Right ventricle myocardium inferior (tissue), 1 donor: ENCODE measurements around the gene AK9. TPM values are rescaled to one million over a fixed set of nuclear protein-coding genes. Genes with fewer than 3 reads are reported as not detected.
"Not testable (repeated sequence)": the region's sequence is repeated elsewhere in the genome, so short reads cannot be mapped to it uniquely, and the experiment has no call there.

Source experiments
- ATAC-seq: fragments of 200-7000 bp; cut with Tn5 transposase; one replicate; pipeline ENCODE4 v1.9.1; 2020; ENCODE audit warnings: mild to moderate bottlenecking, moderate library complexity
- DNase-seq: peaks from one replicate; pipeline ENCODE4 v3.0.0; 2021; ENCODE audit errors: missing footprints
- intact Hi-C: fragments of 100-400 bp; cut with DNase I; formaldehyde crosslinking; loops from one replicate; pipeline ENCODE4 v1.11.0; 2022
- long read RNA-seq: library from polyadenylated mRNA; unstranded; transcript quantifications from one replicate; pipeline ENCODE4 v2.0.0, GENCODE V29; 2021
- total RNA-seq: library from RNA; stranded (reverse); fragmentation: NEBNext Ultra II Directional; extraction: Animal tissue kit (Norgen Biotek cat#: 25700); gene quantifications from one replicate; pipeline ENCODE4 v1.2.1, GENCODE V29; 2021
- donor health status: DM: no; HTN: yes; CAD: no; lungs with severe emphysema.

The AK9 gene
- total RNA-seq, result 11.9 TPM
- long read RNA-seq, partial matches to known transcripts, result 1 of 5 reads
- long read RNA-seq, other reads (novel, unspliced or antisense), result 1 of 5 reads

- intact Hi-C loops, result loop anchor here (5.0 to 10.0 kb wide), 2 partner anchors 166 to 309 kb away; partner anchors contain the start of gene CD164
- ATAC-seq (peak; percentile 99), DNase-seq (peak; percentile 97)
Observed at GRCh38 chr6:109690737-109691621, at the start of gene AK9, which contains the start of gene FIG4. AK9 (minus strand) TSS chr6:109691202; CDS start chr6:109675745, 15,457 bp downstream. FIG4 (plus strand) TSS chr6:109691296; CDS start chr6:109691436, 140 bp downstream.

- no peak for ATAC-seq
- DNase-seq, result no peak
- intact Hi-C loops, result no loop called here
Observed at GRCh38 chr6:109740787-109741186, 49.8 kb upstream of the AK9 start.

GRCh38 chr6:109739686-109740085 is 48.7 kb upstream of the AK9 start:
- intact Hi-C loops, result no loop called here
- DNase-seq (no peak), ATAC-seq (no peak)

GRCh38 chr6:109738667-109739066 is 47.7 kb upstream of the AK9 start:
- intact Hi-C loops, result no loop called here
- ATAC-seq, result no peak

GRCh38 chr6:109738255-109738654 is 47.3 kb upstream of the AK9 start:
- DNase-seq, result no peak
- no peak for ATAC-seq
- intact Hi-C loops, result no loop called here

More at GRCh38 chr6:109738667-109739066, 47.7 kb upstream of the AK9 start:
- no peak for DNase-seq

- DNase-seq, result no peak
- intact Hi-C loops, result no loop called here
- ATAC-seq, result no peak
Observed at GRCh38 chr6:109736273-109737025, 45.4 kb upstream of the AK9 start.

- intact Hi-C loops, DNase-seq, ATAC-seq: not testable (repeated sequence)
Observed at GRCh38 chr6:109725250-109725649, 34.2 kb upstream of the AK9 start.

GRCh38 chr6:109722564-109723254 is 31.7 kb upstream of the AK9 start:
- ATAC-seq (no peak), DNase-seq (no peak)
- intact Hi-C loops, result no loop called here

- DNase-seq (no peak), ATAC-seq (no peak)
- intact Hi-C loops, result no loop called here
Observed at GRCh38 chr6:109722011-109722410, 31.0 kb upstream of the AK9 start.

GRCh38 chr6:109720311-109720710 is 29.3 kb upstream of the AK9 start:
- no peak for ATAC-seq
- DNase-seq, result no peak
- intact Hi-C loops, result no loop called here

GRCh38 chr6:109718991-109719390 is 28.0 kb upstream of the AK9 start:
- DNase-seq (no peak), ATAC-seq (no peak)
- intact Hi-C loops, result no loop called here

- intact Hi-C loops, result no loop called here
- DNase-seq (no peak), ATAC-seq (no peak)
Observed at GRCh38 chr6:109717971-109718370, 27.0 kb upstream of the AK9 start.

- ATAC-seq (no peak), DNase-seq (no peak)
- intact Hi-C loops, result no loop called here
Observed at GRCh38 chr6:109715616-109716015, 24.6 kb upstream of the AK9 start.

- intact Hi-C loops, result no loop called here
- ATAC-seq (no peak), DNase-seq (no peak)
Observed at GRCh38 chr6:109714611-109715010, 23.6 kb upstream of the AK9 start.

- DNase-seq, result no peak
- intact Hi-C loops, result no loop called here
- no peak for ATAC-seq
Observed at GRCh38 chr6:109714166-109714565, 23.2 kb upstream of the AK9 start.

- intact Hi-C loops, result no loop called here
- DNase-seq, result peak; percentile 58
- no peak for ATAC-seq
Observed at GRCh38 chr6:109713097-109713496, 22.1 kb upstream of the AK9 start.

- intact Hi-C loops, result loop anchor here (5.0 to 10.0 kb wide), 2 partner anchors 69 to 477 kb away; partner anchors contain the start of gene CDC40
- not testable (repeated sequence) for ATAC-seq, DNase-seq
Observed at GRCh38 chr6:109708099-109708498, 17.1 kb upstream of the AK9 start.

- DNase-seq, result no peak
- intact Hi-C loops, result loop anchor here (5.0 to 10.0 kb wide), 2 partner anchors 71 to 478 kb away; partner anchors contain the start of gene CDC40
- no peak for ATAC-seq
Observed at GRCh38 chr6:109706513-109706912, 15.5 kb upstream of the AK9 start.

GRCh38 chr6:109705258-109705657 is 14.3 kb upstream of the AK9 start:
- intact Hi-C loops, result loop anchor here (1.0 to 10.0 kb wide), 3 partner anchors 72 to 480 kb away; partner anchors contain the start of gene CDC40

More at GRCh38 chr6:109705258-109705657, 14.3 kb upstream of the AK9 start:
- ATAC-seq (peak; percentile 90), DNase-seq (peak; percentile 80)
